K562 (cell line): ENCODE results near the gene PARD6A. TPM values are rescaled to one million over a fixed set of nuclear protein-coding genes. Genes with fewer than 3 reads are reported as not detected.

ENCODE experiments used
- ATAC-seq: fragments of 200-7000 bp; cut with Tn5 transposase; 3 replicates; pipeline ENCODE4 v1.9.1; 2020; ENCODE audit warnings: moderate library complexity
- BruUV-seq: library from RNA; stranded (reverse); fragments of 400-500 nt; replicated peaks from 2 replicates; lab custom pipeline; 2021; lab: Mats Ljungman, UMichigan
- CTCF ChIA-PET: fragments of 300-600 bp; formaldehyde crosslinking; extraction: SDS; loops from one replicate; lab custom pipeline; 2021; ENCODE audit warnings: low intra/inter-chr PET ratio; lab: Yijun Ruan, JAX
- POLR2A ChIA-PET: fragments of 300-600, 350-650 bp; sonication (Branson Sonifier 250); formaldehyde crosslinking; extraction: SDS; loops from one replicate; lab custom pipeline; 2021; ENCODE audit warnings: antibody characterized with exemption, inconsistent platforms; lab: Yijun Ruan, JAX
- DNase-seq, 4 experiments: peaks; one replicate each; pipeline versions ENCODE4 v3.0.0 to v3.0.0-alpha.2; 2011 to 2018; ENCODE audit warnings: low spot score in 3 of 4, mixed read lengths in 3 of 4; ENCODE audit errors: extremely low read depth in 1 of 4
- FAIRE-seq: peaks from 2 replicates; lab custom pipeline; 2011; peaks lifted over from hg19 to GRCh38; lab: Jason Lieb, UNC
- H2AFZ ChIP-seq: 2 replicates; pipeline ENCODE4 v1.6.0; 2011; ENCODE audit warnings: low read depth, low read length, control low read depth, inconsistent platforms
- H3K27ac ChIP-seq: fragments of 200-600 bp; 3 replicates; pipeline ENCODE4 v1.8.0; 2011; ENCODE audit warnings: low read depth, mild to moderate bottlenecking, control low read depth, inconsistent platforms, low read length, moderate library complexity, mixed read lengths; ENCODE audit errors: extremely low read depth
- H3K27me3 ChIP-seq, 2 experiments: fragments of 300-600 bp in 1 of 2; 2 replicates in 1 of 2; 3 replicates in 1 of 2; pipeline versions ENCODE4 v1.6.0 to v1.8.0; 2011; ENCODE audit warnings: inconsistent platforms in 2 of 2, low read length in 2 of 2, mild to moderate bottlenecking in 1 of 2, mixed read lengths in 1 of 2, moderate library complexity in 1 of 2; ENCODE audit not compliant: control insufficient read depth in 2 of 2, insufficient read depth in 2 of 2
- H3K36me3 ChIP-seq: fragments of 300-600 bp; 3 replicates; pipeline ENCODE4 v1.8.0; 2011; ENCODE audit warnings: mild to moderate bottlenecking, low read length, inconsistent platforms; ENCODE audit not compliant: control insufficient read depth, insufficient read depth
- H3K4me1 ChIP-seq, 2 experiments: fragments of 200-600 bp in 1 of 2; replicated peaks in 1 of 2; 2 replicates in 1 of 2; 3 replicates in 1 of 2; pipeline versions ENCODE4 v1.5.1 to v1.8.0; 2011; ENCODE audit warnings: inconsistent platforms in 2 of 2, low read length in 2 of 2, mild to moderate bottlenecking in 1 of 2, mixed read lengths in 1 of 2, moderate library complexity in 1 of 2; ENCODE audit not compliant: control insufficient read depth in 2 of 2, insufficient read depth in 2 of 2
- H3K4me2 ChIP-seq: 2 replicates; pipeline ENCODE4 v1.6.1; 2011; ENCODE audit warnings: low read length, control low read depth, inconsistent platforms, mixed read lengths; ENCODE audit not compliant: insufficient read depth
- H3K4me3 ChIP-seq: fragments of 200-600 bp; sonication (generic), shearing (Covaris generic); 2 replicates; pipeline ENCODE4 v1.5.1; 2016; ENCODE audit warnings: control low read depth, inconsistent platforms
- H3K79me2 ChIP-seq: fragments of 200-600 bp; 3 replicates; pipeline ENCODE4 v1.8.0; 2011; ENCODE audit warnings: low read length, inconsistent platforms; ENCODE audit not compliant: control insufficient read depth, insufficient read depth
- H3K9ac ChIP-seq, 2 experiments: 2 replicates each; pipeline versions ENCODE4 v1.6.0 to v1.6.1; 2011; ENCODE audit warnings: low read depth in 2 of 2, low read length in 2 of 2, control low read depth in 1 of 2, inconsistent platforms in 1 of 2, mild to moderate bottlenecking in 1 of 2, mixed read lengths in 1 of 2; ENCODE audit not compliant: insufficient read depth in 1 of 2
- H3K9me1 ChIP-seq: one replicate; pipeline ENCODE4 v1.6.0; 2011; ENCODE audit warnings: inconsistent platforms, mild to moderate bottlenecking, low read length, moderate library complexity; ENCODE audit not compliant: control insufficient read depth, insufficient read depth
- H3K9me3 ChIP-seq: replicated peaks from 2 replicates; pipeline ENCODE4 v1.5.1; 2011; ENCODE audit warnings: low read depth, low read length, inconsistent platforms; ENCODE audit not compliant: control insufficient read depth, insufficient read depth
- H4K20me1 ChIP-seq: replicated peaks from 2 replicates; pipeline ENCODE4 v1.6.1; 2011; ENCODE audit warnings: low read length, inconsistent platforms, mixed read lengths; ENCODE audit not compliant: control insufficient read depth, insufficient read depth
- DPF2 ChIP-seq: fragments of 450-650 bp; IDR thresholded peaks from 2 replicates; pipeline ENCODE4 v1.6.1; 2016
- ETV6 ChIP-seq, 3 experiments: fragments of 150-350 bp in 1 of 3; sonication (generic) in 1 of 3; formaldehyde crosslinking in 1 of 3; IDR thresholded peaks; 2 replicates each; pipeline versions ENCODE4 v1.6.1 to v1.8.0; 2014 to 2022; ENCODE audit warnings: borderline replicate concordance in 2 of 3, low read depth in 2 of 3, antibody characterized with exemption in 1 of 3, low read length in 1 of 3, mild to moderate bottlenecking in 1 of 3, missing genetic modification reagents in 1 of 3
- HDGF ChIP-seq: fragments of 450-650 bp; IDR thresholded peaks from 2 replicates; pipeline ENCODE4 v1.6.1; 2016
- KHSRP ChIP-seq: fragments of 450-650 bp; IDR thresholded peaks from 2 replicates; pipeline ENCODE4 v1.6.1; 2017
- NR2C2 ChIP-seq, 2 experiments: fragments of 200-800 bp in 1 of 2; sonication (Bioruptor generic) in 1 of 2; sonication (generic) in 1 of 2; formaldehyde crosslinking in 1 of 2; IDR thresholded peaks; 2 replicates each; pipeline versions ENCODE4 v1.6.1 to v1.8.0; 2016 to 2022; ENCODE audit warnings: mild to moderate bottlenecking in 1 of 2, missing compliant biosample characterization in 1 of 2, missing genetic modification characterization in 1 of 2, missing genetic modification reagents in 1 of 2
- POLR2AphosphoS5 ChIP-seq: IDR thresholded peaks from 2 replicates; pipeline ENCODE4 v1.6.1; 2011; ENCODE audit warnings: mild to moderate bottlenecking, low read depth, low read length, moderate library complexity; ENCODE audit not compliant: control insufficient read depth, insufficient read depth
- PPARD ChIP-seq: fragments of 250-450 bp; sonication (Bioruptor Pico); IDR thresholded peaks from 2 replicates; pipeline ENCODE4 v1.8.0; 2022; ENCODE audit warnings: inconsistent platforms, mild to moderate bottlenecking, moderate library complexity
- TRIM25 ChIP-seq: fragments of 450-650 bp; IDR thresholded peaks from 2 replicates; pipeline ENCODE4 v1.7.0; 2016; ENCODE audit warnings: borderline replicate concordance
- WHSC1 ChIP-seq: IDR thresholded peaks from one replicate; pipeline ENCODE4 v1.6.1; 2012; ENCODE audit warnings: low read length, control low read depth, inconsistent platforms
- ZNF518B ChIP-seq: fragments of 250-450 bp; sonication (Bioruptor Pico); IDR thresholded peaks from 2 replicates; pipeline ENCODE4 v1.5.0; 2021; ENCODE audit warnings: mild to moderate bottlenecking, moderate library complexity
- WGBS: fragments of 100-300 bp; shearing (Covaris generic); methylation state at CpG from one replicate; pipeline ENCODE4 v1.1.6; 2016; ENCODE audit warnings: low coverage, mixed read lengths; ENCODE audit not compliant: insufficient coverage; ENCODE audit errors: missing lambda C conversion rate; 5-methylcytosine and 5-hydroxymethylcytosine counted together
- in situ Hi-C: fragments of 300-500 bp; cut with MboI; formaldehyde crosslinking; loops from 4 replicates; pipeline ENCODE4 v1.15.0; 2018; ENCODE audit warnings: inconsistent platforms, mixed read lengths
- intact Hi-C: fragments of 100-400 bp; cut with micrococcal nuclease; formaldehyde crosslinking; loops from 2 replicates; pipeline ENCODE4 v1.14.2; 2022
- polyA plus RNA-seq, 8 experiments: library from polyadenylated mRNA; depleted of rRNA in 4 of 8; stranded (reverse) in 5 of 8; unstranded in 3 of 8; fragments of >200 nt; fragmentation: Nextera tagmentation in 2 of 8; fragmentation: Illumina TruSeq in 1 of 8; extraction: Ambion mirVana in 2 of 8; extraction: Trizol in 1 of 8; gene quantifications; 2 replicates each; pipeline versions ENCODE4 v1.2.1 to v1.2.3, GENCODE V29; 2011 to 2014; ENCODE audit warnings: inconsistent platforms in 1 of 8, missing spikeins in 1 of 8
- total RNA-seq, 7 experiments: library from RNA; depleted of rRNA in 6 of 7; stranded (reverse); fragments of >200 nt in 6 of 7; fragmentation: Illumina TruSeq in 2 of 7; extraction: Trizol in 2 of 7; gene quantifications; 2 replicates each; pipeline versions ENCODE4 v1.2.1 to v1.2.3, GENCODE V29; 2011 to 2021; ENCODE audit warnings: low replicate concordance in 1 of 7
- TF ChIP-seq, protein P1 (sequence below): fragments of 250-450 bp; sonication (Bioruptor Pico); IDR thresholded peaks from 2 replicates; pipeline ENCODE4 v1.9.0; 2021; ENCODE audit warnings: mild to moderate bottlenecking, inconsistent platforms
- TF ChIP-seq, protein P2 (sequence below), 2 experiments: fragments of 450-650 bp in 1 of 2; sonication (generic) in 1 of 2; formaldehyde crosslinking in 1 of 2; IDR thresholded peaks in 1 of 2; conservative IDR thresholded peaks in 1 of 2; 2 replicates each; pipeline versions ENCODE4 v1.6.1 to v1.8.1; 2016 to 2023; ENCODE audit warnings: mild to moderate bottlenecking in 2 of 2, moderate library complexity in 2 of 2, inconsistent platforms in 1 of 2, missing genetic modification reagents in 1 of 2

PARD6A gene
- total and polyA plus RNA-seq, 9 of the 15 experiments (the other 6 are each of a cell fraction or from before 2014, with no cell fraction given) = 0.04 to 2.0 (median 0.44) TPM

- no TSS peak for BruUV-seq
- no peak overlapping the region for H2AFZ ChIP-seq
- no peak for FAIRE-seq
- H3K79me2 ChIP-seq = 0 out of 3 replicates have a peak, but pooled peaks cover 4% of the 10 kb centered on the region
- WGBS = 80% methylated on average over 1 of the region's 1 CpG
- no peaks in the 10 kb centered on the region for H3K9me1 ChIP-seq
- intact Hi-C loops = no loop called here
- H3K4me1 ChIP-seq = peaks cover 0 to 4% of the 10 kb centered on the region in 2 experiments; a peak in 2 of 5 replicates
- no peak overlapping the region for H3K27ac ChIP-seq
- ChIA-PET POLR2A (interaction anchor here (0.9 to 1.2 kb wide), 3 partner anchors 10 to 226 kb away, joined by 3 to 6 read pairs (median 3); partner anchors contain the start of gene GFOD2), CTCF (no interaction called here)
- H3K36me3 ChIP-seq = no peaks in the 10 kb centered on the region
- no peaks in the 10 kb centered on the region for H3K27me3 ChIP-seq
- H3K9me3 ChIP-seq = no peaks in the 10 kb centered on the region
- 0 out of 2 replicates have a peak, but pooled peaks cover 4% of the 10 kb centered on the region for H4K20me1 ChIP-seq
- H3K4me3 ChIP-seq = no peak overlapping the region
- no peak for DNase-seq
- ATAC-seq = no peak
- no peak overlapping the region for H3K4me2 ChIP-seq
- H3K9ac ChIP-seq = no peak overlapping the region
- in situ Hi-C loops = no loop called here
- TF ChIP-seq KHSRP = no peak
- TF ChIP-seq DPF2 = no peak
- TF ChIP-seq, protein P1, sequence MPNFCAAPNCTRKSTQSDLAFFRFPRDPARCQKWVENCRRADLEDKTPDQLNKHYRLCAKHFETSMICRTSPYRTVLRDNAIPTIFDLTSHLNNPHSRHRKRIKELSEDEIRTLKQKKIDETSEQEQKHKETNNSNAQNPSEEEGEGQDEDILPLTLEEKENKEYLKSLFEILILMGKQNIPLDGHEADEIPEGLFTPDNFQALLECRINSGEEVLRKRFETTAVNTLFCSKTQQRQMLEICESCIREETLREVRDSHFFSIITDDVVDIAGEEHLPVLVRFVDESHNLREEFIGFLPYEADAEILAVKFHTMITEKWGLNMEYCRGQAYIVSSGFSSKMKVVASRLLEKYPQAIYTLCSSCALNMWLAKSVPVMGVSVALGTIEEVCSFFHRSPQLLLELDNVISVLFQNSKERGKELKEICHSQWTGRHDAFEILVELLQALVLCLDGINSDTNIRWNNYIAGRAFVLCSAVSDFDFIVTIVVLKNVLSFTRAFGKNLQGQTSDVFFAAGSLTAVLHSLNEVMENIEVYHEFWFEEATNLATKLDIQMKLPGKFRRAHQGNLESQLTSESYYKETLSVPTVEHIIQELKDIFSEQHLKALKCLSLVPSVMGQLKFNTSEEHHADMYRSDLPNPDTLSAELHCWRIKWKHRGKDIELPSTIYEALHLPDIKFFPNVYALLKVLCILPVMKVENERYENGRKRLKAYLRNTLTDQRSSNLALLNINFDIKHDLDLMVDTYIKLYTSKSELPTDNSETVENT (CRISPR knock-in tag) = no peak
- TF ChIP-seq POLR2AphosphoS5 = no peak
- TF ChIP-seq PPARD (CRISPR knock-in tag) = no peak
- TF ChIP-seq NR2C2 (CRISPR knock-in tag; IDR thresholded peaks at IDR 0.05) = no peak
- no peak for TF ChIP-seq NR2C2 (tag; IDR thresholded peaks at IDR 0.05)
- no peak for TF ChIP-seq ETV6 (IDR thresholded peaks at IDR 0.05; ENCODE audit: borderline replicate concordance in 1 of 2, low read depth in 2 of 2, low read length in 1 of 2)
- no peak for TF ChIP-seq ETV6 (CRISPR knock-in tag; IDR thresholded peaks at IDR 0.05; ENCODE audit: borderline replicate concordance)
- TF ChIP-seq WHSC1 = no peak
- TF ChIP-seq ZNF518B (CRISPR knock-in tag) = no peak
- TF ChIP-seq HDGF = no peak
- TF ChIP-seq TRIM25 = no peak
- TF ChIP-seq, protein P2, sequence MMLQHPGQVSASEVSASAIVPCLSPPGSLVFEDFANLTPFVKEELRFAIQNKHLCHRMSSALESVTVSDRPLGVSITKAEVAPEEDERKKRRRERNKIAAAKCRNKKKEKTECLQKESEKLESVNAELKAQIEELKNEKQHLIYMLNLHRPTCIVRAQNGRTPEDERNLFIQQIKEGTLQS (IDR thresholded peaks at IDR 0.05) = no peak
- TF ChIP-seq, protein P2 (CRISPR knock-in tag; conservative IDR thresholded peaks at IDR 0.05) = no peak
Observed at GRCh38 chr16:67709050-67709449, 48.3 kb downstream of the PARD6A start.
